Hepatocyte (in vitro differentiated cells): ENCODE results near the gene PDCD4.

Source experiments
- CTCF ChIP-seq: fragments of 200-600 bp; sonication (generic); IDR thresholded peaks from 2 replicates; pipeline ENCODE4 v1.5.1; 2016; ENCODE audit warnings: antibody characterized with exemption, mild to moderate bottlenecking; ENCODE audit not compliant: poor library complexity
- EZH2 ChIP-seq: fragments of 200-600 bp; sonication (generic); IDR thresholded peaks from 2 replicates; pipeline ENCODE4 v1.6.1; 2016; ENCODE audit warnings: antibody characterized with exemption, mild to moderate bottlenecking, borderline replicate concordance

GRCh38 chr10:110851020-110851612, 20.6 kb upstream of the PDCD4 start:
- no peak for TF ChIP-seq CTCF
- TF ChIP-seq EZH2 = no peak
